GM21825 (cell line): ENCODE data around the gene GAK.

Experiments used
- ATAC-seq: cut with Tn5 transposase; IDR thresholded peaks from one replicate; pipeline ENCODE4 v1.9.1; 2021; ENCODE audit warnings: mild to moderate bottlenecking, moderate library complexity; ENCODE audit not compliant: unreplicated experiment

The GAK gene

DNA sequence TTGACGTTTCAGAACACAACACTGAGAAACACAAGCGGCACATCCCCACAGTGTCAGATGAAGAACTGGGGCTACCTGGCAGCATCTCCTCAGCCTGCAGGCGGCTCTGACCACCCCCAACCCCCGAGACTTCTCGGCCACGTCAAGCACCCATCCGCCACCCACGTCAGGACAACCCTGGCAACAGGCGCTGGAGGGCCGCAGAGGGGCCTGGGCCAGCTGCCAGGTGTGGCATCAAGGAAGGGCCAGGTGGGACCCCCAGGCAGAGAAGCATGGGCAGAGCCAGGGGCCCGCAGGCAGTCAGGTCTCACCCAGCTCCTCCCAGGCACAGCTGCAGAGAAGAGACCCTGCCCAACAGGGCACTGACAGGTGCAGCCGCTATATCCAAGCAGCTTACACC is 22.3 kb downstream of the GAK start:
- no peak for ATAC-seq

DNA sequence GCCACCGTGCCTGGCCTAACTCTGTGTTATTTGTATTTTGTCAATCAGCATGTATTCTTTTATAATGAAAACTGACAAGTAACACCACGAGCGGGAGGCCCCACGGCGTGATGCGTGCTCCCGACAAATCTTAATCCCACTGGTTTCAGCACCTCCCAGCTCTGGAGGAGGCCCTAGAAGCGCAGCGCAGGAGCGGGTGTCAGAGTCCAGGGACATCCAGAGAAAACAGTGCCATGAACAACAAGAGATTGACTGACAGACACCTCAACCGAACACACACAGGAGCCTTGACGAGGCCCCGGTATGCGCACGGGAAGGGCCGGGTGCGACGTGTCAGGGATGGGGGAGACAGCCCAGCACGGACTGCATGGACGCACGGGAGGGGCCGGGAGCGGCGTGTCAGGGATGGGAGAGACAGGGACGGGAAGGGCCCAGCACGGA is 23.0 kb downstream of the GAK start:
- ATAC-seq = no peak

DNA sequence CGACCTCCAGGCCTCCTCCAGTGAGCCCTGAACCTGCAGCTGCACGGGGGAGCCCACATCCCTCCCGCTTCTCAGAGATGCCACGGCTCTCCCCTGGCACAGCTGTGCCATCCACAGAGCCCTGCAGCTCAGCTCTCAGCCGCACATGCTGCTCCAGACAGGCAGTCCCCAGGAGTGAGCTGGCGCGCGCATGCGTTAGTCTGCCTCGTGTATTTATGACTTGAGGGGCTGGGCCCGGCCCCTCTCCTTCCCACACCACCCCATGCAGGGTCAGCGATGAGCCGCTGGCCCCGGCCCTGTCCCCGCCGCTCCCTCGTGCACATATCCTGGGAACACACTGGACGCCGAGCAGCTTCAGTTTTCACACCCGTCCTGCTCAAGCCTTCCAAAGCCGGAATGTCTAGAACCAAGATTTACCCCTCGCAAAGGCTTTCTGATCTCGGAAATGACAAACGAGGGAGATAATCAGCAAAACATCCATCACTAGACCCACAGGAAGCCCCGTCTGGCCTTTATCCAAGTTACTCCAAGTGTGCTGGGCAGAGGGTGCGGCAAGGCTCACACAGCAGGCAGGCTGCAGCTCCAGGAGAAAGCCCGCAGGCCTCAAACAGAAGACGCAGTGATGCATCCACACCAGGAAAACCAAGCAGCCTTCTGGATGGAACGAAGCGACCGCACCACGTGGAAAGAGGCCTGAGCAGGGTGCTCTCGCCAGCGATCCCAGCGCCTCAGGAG is 24.3 kb downstream of the GAK start:
- ATAC-seq = no peak

DNA sequence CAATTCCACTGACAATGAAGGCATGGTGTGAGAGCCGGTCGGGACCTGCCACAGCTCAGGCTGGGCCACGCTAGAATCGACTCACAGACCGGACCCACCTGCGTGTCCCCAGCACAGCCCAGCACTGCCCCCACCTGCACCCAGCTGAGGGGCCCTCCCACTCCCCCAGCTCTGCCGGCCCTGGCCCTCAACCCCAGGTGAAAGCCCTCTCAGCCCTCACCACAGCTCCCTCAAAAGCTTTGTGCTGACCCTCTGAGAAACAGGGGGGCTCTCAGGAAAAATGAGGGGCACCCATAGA is 25.1 kb downstream of the GAK start:
- ATAC-seq = no peak

DNA sequence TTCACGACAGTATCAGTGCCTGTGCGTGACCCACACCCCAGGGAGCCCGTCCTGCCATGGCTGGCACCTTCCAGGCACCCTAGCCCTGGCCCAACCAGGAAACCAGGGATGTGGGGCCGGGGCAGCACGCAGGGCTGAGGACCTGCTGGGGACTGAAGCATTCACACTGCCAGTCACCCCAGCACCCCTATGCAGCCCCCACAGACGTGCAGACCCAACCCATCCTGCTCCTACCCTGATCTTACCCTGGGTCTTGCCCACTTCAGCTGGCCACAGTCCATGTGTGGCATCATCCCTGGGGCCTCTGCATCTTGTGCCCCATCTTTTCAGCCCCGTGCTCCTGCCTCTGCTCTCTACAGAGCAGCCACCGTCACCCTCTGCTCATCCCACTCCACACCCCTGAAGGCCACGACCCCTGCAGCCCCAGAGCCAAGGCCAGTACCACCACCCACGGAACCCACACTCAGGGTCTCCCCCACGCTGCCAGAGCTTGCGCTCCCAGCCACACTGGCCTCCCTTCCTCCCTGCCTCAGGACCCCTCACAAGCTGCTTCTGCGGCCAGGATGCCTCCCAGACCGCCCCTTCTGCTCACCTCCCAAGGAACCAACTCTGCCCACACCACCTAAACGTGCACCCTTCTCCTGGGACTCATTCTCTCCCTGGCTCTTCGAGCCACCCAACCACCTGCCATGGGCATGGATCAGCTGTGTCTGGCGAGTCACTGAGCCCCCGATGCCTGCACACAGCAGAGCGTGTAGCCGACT is 25.6 kb downstream of the GAK start:
- ATAC-seq = no peak

DNA sequence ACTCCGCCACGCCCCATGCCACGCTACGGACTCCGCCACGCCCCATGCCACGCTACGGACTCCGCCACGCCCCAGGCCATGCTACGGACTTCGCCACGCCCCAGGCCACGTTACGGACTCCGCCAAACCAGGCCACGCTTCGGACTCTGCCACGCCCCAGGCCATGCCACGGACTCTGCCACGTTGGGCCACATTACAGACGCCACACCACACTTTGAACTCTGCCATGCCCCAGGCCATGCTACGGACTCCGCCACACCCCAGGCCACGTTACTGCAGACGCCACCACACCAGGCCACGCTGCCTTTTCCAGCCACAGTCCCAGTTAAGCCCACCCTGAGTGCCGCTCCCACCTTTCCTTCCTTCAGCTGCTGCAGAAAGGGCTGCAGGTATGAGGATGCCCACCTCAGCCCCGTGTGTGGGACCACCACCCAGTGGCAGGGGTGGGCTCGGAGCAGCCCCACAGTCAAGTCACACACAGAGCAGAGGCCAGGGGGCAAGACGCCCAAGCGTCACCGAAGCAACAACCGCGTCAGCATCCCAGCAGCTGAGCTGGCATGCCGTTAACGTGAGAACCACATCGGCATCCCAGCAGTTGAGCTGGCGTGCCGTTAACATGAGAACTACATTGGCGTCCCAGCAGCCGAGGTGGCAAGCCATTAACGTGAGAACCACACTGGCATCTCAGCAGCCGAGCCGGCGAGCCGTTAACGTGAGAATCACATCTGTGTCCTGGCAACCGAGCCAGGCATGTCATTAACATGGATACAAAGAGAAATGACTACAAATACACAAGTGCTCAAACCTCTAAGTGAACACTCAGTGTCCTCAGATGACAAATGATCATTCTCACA is 26.4 kb downstream of the GAK start:
- ATAC-seq = no peak

DNA sequence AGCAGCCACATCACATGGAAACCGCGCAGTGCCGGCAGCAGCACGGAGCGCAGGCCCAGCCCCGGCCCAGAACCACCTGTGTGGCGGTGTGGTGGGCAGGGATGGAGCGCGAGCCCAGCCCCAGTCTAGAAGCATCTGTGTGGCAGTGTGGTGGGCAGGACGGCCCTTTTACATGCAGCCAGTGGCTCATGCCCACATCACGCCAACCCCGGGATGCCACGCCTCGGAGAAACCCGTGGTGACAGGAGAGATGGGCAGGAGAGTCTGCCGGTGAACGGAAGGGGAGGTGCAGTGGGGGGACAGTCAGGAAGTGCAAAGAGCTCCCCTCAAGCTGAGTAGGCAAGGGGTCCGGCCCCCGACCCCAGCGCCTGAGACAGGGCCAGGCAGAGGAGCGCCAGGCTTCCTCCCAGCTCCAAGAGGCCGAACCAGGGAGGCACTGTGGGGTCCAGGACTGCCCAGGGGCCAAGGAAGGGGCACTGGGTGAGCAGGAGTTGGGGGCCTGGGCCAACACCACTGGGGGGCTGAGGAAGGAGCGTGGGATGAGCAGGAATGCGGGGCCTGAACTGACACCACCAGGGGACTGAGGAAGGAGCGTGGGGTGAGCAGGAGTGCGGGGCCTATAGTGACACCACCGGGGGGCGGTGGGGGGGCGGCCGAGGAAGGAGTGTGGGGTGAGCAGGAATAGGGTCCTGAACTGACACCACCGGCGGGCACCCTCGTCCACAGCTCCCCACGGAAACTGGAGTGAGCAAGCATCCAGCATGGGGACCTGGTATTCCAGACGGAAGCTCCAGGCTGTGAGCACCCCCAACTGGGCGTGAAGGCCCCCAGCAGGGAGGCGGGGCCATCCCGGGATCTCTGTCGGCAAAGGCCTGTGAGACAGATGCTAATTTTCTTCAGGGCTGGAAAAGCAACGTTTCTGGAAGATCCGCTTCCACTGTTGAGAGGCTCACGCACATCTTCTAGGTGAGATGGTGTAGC is 28.8 kb downstream of the GAK start:
- no peak for ATAC-seq

DNA sequence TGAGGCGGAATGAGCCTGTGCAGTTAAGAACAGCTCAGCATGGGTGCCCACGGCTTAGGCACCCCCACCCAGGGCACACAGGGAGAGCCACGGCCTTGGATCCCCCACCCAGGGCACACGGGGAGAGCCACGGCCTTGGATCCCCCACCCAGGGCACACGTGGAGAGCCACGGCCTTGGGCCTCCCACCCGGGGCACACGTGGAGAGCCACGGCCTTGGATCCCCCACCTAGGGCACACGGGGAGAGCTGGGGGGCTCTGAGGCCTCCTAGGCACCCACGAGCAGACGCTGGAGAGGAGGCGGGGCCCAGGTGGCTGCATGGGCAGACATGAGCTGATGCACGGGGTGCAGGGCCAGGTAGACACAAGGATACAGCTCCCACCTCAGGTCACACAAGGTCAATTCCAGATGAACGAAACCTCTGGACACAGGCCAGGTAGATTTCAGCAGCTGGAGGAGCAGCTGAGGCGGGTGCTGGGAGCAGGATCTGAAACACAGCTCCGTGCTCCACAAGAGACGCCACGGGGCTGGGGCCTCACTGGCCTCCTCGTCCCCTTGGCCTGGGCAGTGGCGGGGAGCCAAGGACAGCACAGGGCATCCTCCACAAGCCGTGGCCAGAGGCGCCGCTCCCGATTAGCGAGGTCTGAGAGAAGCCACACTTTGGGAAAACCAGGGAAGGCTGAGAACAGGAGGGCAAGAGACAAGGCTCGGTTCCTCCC is 30.8 kb downstream of the GAK start:
- no peak for ATAC-seq

DNA sequence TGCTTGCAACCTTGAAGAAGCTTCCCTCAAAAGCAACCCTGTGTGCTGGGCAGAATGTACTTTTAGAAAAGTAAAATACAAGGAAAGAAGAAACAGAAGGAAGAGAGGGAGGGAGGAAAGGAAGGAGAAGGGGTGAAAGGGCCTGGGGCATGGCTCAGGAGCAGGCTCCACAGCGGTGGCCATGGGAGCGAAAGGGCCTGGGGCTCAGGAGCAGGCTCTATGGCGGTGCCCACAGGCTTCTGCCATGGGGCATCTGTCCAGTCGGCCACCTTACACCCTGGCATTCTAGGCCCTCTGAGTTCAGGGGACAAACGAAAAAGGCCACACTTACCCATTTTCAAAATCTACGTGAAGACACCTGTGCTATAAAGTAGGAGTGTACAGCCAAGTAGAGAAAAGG is 31.4 kb downstream of the GAK start:
- ATAC-seq = no peak

DNA sequence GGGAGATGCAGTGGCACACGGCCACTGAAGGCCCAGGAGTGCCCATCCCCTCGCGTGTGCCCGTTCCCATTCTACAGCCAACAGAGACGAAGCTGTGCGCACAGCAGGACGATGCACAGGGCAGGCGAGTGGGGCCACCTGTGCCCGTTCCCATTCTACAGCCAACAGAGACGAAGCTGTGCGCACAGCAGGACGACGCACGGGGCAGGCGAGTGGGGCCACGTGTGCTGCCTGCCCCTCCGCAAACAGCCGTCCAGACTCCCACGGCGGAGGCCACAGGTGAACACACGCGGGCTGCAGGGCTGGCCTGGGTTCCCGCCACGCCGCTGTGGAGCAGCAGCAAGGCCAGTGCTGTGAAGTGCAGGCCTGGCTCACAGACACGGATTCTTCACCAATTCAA is 32.0 kb downstream of the GAK start:
- ATAC-seq = no peak

DNA sequence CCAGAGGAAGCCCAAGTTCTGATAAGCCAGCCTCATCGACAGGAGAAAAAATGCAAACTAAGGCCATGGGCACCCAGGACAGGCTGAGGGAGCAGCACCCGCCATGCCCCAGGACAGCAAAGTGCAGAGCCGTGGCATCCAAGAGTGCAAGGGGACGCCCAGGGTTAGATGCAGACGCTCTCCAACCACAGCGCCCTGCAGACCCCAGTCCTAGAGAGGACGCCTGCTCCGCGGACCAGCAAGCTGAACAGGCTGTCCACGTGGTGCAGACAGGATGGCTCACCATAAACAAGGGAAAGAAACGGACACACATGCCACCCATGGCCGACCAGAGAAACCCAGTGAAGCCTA is 32.6 kb downstream of the GAK start:
- ATAC-seq = no peak

DNA sequence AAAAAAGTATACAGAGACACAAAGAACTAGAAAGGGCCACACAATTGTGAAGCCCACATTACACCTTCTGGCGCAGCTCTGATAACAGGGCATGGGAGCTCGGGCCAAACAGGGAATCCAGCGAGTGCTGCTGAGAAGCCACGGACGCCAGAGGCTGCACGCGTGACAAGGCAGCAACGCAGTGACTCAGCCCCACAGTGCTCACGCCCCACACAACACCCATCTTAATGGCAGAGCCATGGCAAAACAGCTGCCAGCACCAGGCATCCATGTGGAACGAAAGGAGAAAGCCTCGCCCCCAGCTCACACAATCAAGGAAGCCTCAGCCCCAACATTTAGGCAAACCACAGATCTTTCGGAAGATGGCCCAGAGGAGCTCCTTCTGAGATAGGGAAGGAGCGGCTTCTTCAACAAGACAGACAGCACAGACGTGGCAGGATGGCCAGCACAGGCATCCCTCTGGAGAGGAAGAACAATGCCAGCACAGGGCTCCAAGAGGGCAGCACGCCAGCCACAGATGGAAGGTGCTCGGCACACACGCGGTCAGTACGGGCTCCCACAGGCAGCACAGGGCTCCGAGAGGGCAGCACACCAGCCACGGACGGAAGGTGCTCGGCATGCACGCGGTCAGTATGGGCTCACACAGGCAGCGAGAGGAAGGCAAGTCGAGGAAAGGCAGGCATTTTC is 33.1 kb downstream of the GAK start:
- ATAC-seq = no peak

DNA sequence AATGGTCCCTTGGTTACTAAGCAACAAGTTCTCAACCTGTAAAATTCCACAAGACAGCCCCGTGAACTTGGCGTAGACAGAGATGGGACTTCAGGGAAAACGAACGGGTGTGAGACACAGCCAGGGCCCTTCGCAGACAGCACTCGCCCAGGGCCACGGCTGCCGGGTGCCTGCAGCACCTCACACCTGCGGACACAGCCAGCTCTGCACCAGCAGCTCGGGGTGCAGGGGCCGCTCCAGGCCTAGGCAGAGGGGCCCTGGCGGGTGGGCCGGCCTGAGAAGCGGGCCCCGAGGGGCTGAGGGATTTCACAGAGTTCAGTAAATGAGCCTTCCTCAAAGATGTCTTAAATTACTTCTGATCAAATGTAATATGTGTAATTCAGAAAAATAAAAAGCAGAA is 34.0 kb downstream of the GAK start:
- no peak for ATAC-seq

DNA sequence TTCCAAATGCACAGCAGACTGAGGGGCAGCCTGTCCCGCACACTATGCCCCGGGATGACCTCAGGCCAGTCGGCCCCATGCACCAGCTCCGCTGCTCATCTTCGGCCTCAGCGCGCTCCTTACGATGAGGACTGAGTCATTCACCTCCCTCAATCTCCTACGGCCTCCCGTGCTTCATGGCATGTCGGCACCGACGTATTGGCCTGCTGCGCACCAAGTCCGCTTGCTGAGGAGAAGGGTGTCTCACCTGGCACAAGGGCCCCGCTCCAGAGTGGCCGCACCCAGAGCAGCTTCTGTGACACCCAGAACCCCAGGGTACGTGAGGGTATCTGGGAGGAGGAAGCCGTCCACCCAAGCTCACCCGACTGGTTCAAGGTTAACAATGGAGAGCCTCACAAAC is 35.5 kb downstream of the GAK start:
- ATAC-seq = no peak

DNA sequence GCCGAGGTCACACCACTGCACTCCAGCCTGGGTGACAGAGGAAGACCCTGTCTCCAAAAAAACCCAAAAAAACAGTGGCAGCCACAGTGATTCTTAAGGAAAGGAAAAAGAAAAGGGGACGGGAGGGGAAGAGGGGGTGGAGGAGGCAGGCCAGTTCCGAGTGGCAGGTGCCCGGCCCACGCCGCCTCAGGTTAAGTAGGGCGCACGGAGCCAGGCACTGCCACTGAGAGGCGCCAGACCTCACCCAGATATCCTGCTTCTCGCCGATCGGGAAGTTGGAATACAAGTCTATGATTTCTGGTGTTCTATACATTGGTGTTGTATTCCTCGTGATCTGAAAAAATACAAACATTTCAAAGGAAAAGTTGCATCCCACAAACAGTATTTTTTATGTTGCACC is 35.9 kb downstream of the GAK start:
- ATAC-seq = no peak

DNA sequence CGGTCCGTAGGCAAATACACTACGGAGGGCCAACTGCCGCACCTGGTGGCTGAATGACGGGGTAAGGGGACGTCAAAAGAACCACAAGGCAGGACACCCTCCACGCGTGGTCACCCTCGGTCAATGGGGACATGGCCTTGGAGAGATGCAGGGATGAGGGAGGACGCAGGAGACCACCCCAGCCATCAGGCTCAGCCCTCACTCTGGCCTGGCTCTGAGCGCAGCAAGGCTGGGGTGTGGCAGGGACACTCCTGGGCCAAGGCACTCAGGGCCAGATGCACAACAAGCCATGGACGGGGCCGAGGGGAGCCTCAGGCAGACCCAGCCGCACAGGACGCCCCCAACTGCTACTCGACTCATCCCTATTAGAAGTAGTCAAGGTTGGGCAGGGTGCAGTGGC is 36.5 kb downstream of the GAK start:
- ATAC-seq = no peak

DNA sequence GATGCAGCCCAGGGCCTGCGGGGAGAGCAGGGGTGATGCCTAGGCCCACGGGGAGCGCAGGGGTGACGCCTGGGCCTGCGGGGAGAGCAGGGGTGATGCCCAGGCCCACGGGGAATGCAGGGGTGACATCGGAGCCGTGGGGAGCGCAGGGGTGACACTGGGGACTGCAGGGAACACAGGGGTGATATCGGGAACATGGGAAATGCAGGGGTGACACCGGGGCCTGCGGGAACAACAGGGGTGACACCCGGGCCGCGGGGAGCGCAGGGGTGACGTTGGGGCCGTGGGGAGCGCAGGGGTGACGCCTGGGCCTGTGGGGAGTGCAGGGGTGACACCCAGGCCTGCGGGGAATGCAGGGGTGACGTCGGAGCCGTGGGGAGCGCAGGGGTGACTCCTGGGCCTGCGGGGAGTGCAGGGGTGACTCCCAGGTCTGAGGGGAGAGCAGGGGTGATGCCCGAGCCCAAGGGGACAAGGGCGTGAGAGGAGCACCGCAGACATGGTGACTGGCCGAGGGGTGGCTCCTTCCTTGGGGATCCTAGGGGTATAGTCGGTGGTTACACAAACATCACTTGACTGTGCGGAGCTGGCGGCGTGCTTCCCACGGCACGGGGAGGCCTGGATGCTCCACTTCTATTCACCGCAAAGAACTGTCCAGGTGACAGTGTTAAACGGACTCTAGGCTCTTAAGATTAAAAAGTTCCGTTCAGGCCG is 38.0 kb downstream of the GAK start:
- no peak for ATAC-seq

DNA sequence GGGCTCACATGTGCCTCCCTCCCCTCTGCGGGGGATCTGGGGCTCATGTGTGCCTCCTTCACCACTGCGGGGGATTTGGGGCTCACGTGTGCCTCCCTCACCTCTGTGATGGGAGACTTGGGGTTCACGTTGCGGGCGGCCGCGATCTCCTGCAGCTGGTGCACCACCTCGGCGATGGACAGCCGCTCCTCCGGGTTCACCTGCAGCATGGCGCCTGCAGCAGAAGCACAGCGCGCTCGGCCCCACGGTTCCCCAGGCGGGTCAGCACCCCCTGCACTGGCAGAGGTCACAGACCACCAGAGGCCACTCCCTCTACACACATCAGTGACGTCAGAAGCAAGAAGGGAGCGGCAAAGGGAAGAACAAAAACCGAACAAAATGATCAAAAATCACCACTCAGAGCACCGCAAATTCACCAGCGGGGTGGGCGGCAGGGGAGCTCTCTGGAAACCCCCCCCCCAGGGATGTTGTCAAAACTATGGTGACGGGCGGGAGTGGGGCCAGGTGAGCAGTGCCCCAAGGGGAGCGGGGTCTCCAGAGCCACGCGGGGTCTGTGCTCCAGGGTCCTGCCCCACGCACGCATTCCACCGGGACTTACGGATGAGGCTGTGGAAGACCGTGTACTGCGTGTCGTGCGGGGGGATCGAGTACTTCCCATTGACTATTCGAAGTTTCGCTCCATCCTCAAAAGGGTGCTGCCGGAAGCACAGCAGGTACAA is 38.7 kb downstream of the GAK start:
- no peak for ATAC-seq
